Activated CD4-positive, alpha-beta T cell treated with anti-CD3 and anti-CD28 coated beads for 4 hours (primary cell): Measurements from ENCODE around the gene PXMP2.

ENCODE experiments used
- DNase-seq, 2 donors: peaks; one replicate each; pipeline ENCODE4 v3.0.0-alpha.2; 2020

The PXMP2 gene

DNA sequence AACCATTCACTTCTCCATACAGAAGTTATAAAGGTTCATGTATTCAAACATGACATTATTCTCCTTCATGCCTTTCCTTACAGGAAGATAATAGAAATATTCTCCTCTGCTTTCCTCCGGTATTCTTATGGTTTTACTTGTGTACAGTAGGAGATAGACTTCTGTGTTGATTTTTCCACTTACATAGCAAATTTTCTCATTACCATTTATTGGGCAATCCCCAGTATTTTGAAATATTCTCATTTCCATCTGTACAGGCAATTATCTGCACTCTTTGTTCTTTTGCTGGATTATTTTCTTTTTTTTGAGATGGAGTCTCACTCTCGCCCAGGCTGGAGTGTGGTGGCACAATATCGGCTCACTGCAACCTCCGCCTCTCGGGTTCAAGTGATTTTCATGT lies 11.0 kb downstream of the PXMP2 start:
- no peak for DNase-seq

DNA sequence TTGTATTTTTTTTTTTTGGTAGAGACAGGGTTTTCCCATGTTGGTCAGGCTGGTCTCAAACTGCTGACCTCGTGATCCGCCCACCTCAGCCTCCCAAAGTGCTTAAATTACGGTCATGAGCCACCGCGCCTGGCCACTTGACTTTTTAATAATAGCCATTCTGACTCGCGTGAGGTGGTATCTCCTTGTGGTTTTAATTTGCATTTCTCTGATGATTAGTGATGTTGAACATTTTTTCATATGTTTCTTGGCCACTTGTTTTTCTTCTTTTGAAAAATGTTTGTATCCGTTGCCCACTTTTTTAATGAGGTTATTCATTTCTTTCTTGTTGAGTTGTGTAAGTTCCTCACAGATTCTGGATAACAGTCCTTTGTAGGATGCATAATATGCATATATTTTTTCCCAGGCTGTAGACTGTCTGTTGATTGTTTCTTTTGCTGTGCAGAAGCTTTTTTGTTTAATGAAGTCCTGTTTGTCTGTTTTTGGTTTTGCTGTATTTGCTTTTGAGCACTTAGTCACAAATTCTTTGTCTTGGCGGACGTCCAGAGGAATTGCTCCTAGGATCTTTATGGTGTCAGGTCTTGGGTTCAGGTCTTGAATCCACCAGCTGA lies 12.9 kb downstream of the PXMP2 start:
- no peak for DNase-seq

DNA sequence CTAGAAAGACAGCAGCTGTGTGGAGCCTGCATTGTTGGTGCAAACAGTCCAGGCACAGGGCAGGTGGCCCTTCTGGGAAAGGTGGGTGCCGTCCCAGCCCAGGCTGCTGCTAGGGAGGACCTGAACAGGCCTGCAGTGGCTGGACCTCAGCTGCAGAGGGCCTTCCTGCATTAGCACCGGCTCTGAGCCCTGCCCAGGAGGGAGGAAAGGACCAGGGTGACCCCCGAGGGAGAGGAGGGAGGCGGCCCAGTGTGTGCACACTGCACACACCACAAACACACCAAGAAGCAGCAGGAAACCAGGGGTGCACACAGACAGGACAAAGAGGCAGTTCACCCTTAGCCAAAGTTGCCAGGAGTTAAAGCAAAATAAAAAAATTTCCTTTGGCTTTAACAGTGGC lies 15.3 kb downstream of the PXMP2 start:
- no peak for DNase-seq

DNA sequence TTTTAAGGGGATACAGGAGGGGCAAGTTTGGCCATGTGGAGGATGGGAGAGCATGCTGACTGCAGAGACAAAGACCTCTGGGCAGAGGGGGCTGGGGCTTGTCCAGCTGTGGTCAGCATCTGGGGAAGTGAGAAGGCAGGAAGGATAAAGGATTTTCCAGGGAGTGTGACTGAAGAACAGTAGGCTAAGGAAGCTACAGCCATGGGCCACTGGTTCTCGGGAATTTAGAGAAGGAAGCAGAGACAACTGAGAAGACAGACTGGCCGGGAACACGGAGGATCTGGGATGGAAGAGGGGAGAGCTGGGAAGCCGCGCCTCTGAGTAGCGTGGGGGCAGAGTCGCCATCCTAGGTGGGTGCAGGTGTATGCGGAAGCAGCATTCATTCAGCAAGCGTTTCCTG lies 16.3 kb downstream of the PXMP2 start:
- DNase-seq = no peak

DNA sequence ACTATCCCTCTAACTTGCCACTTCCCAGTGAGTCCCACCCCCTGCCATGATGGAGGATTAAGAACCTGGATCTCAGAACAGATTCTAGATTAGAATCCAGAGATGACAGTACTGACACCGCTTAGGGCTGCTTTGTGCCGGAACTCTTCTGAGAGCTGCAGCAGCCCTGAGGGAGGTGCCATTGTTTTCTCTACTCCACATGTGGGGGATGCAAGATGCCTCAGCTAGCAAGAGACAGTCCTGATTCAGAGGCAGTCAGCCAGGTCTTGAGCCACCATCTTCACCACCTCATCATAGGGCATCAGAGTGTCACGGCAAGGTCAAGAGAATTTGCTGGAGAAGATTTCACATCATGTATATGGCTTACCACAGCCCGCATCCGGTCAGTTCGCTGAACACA lies 19.9 kb downstream of the PXMP2 start:
- DNase-seq = no peak

DNA sequence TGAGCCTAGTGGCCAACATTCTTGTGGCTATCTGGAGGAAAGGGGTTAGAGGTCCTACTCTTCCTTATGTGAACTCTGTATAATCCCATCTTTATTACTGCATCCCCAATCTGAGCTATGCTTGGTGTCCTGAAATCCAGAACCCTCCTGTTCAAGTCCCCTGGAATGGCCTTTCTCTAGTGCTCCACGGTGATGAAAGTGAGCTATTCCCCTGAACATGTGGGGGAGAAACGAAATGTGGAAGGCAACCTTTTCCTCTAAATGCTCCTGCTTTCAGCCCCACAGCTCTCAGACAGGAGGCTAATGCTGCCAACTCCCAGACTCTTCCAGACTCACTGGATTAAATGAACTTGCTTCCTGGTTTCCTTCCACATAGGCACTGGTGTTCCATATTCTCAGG lies 20.8 kb downstream of the PXMP2 start:
- no peak for DNase-seq

DNA sequence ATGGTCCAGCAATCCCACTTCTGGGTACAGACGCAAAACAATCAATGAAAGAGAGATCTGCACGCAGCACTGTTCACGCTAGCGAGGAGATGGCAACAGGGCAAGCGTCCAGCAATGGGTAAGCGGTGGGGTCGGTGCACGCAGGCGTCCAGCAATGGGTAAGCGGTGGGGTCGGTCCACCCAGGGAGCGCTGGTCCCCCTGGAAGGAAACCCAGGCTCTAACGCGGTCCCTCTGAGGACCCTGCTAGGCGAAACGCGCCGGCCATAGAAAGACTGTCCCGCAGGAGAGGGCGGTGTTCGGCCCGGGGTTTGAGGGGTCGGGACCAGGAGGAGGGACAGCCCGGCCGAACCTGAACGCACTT lies 22.6 kb downstream of the PXMP2 start:
- DNase-seq = no peak

DNA sequence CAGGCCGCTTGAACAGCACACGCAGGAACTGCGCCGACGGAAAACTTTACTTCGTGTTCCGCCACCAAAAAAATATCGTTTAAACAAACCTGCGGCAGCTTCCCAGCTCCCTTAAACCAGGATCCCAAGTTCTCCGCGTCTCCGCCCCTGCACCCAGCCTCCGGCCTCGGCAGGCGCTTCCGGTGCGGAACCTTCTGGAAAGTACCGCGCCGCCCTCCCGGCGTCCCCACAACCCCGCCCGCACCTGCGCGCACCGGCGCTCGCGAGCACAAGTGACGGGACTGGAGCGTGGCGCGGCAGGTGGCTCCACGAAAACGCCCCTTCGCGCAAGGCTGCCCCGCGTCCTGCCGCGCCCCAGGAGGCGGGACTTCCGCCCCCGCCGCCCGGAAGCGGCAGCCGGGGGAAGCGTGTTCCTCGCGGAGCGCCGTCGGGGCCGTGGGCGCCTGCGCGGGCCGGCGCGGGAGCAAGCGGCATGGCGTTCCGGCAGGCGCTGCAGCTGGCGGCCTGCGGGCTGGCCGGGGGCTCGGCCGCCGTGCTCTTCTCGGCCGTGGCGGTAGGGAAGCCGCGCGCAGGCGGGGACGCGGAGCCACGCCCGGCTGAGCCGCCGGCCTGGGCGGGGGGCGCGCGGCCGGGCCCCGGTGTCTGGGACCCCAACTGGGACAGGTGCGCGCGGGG lies 23.2 kb downstream of the PXMP2 start, which contains the start of gene PGAM5:
Gene PGAM5 (plus strand): TSS at position 438 of the 675 bp plus-strand sequence. CDS start 35 bp downstream, at position 473.
- peak; percentile 89 to 93 for DNase-seq

DNA sequence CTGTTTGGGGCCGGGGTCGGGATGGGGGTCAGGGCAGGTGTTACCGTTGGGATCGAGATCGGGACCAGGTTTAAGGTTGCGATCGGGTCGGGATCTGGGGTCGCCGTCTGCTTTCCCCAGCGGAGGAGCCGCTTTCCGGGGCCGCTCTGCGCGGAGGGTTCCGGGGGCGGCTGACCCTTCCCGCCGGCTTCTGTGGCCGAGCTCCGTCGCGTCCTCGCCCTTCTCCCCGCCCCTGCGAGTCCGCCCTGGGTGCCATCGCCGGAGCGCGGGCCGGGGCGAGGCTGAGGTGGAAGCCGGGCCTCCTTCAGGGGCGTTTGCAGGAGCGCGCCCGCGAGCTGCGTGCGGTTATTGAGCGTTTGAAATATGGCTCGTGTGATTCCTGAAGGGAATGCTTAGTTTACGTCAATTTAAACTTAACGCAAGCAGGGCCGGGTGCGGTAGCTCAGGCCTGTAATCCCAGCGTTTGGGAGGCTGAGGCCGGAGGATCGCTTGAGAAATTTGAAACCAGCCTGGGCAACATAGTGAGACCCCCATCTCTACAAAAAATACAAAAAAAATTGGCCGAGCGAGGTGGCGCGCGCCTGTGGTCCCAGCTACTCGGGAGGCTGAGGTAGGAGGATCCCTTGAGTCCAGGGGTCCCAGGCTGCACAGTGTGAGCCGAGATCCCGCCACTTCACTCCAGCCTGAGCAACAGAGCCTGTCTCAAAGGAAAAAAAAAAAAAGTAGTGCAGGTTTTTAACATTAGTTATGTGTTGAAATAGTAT lies 23.9 kb downstream of the PXMP2 start:
- DNase-seq = peak; percentile 22 to 31

DNA sequence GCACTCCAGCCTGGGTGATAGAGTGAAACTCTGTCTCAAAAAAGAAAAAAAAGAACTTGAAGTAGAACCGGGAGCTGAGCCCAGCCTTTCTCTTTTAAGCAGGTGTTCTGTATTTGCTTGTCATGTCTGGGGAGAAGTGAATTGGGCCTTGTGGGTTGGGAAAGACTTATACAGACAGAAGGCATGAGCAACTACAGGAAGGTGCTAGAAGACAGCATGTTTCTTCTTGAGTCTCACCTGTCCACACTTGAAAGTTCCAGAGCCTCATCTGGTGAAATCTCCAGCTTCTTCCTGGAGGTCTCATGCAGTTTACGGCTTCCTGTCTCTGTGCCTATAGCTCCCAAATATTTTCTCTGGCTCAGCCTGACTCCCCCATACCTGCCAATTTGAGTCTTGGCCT lies 25.7 kb downstream of the PXMP2 start:
- DNase-seq = no peak

DNA sequence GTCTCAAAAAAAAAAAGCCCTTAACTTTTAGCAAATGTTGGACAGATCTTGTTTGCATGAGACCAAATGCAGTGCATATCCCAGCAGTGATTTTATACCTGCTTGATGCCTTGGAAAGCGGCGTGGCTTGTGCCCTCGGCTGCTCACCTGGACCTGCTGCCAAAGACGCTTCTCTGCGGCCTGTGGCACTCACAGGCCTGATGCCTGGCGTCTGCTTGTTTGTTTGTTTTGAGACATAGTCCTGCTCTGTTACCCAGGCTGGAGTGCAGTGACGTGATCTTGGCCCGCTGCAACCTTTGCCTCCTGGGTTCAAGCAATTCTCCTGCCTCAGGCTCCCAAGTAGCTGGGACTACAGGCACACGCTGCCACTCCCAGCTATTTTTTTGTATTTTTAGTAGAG lies 28.5 kb downstream of the PXMP2 start:
- DNase-seq = no peak

DNA sequence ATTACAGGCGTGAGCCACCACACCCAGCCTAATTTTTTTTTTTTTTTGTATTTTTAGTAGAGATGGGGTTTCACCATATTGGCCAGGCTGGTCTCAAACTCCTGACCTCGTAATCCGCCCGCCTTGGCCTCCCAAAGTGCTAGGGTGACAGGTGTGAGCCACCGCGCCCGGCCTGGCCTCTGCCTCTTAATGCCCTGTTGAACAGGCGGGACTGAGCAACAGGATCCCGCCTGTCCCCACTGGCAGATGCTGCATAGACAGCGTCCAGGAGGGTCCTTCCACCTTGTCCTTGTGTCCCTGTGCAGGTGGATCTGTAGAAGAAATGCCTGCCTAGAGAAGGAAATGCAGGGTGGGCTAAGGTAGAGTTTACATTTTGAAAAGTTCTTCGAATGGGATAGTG lies 29.0 kb downstream of the PXMP2 start:
- DNase-seq = no peak

DNA sequence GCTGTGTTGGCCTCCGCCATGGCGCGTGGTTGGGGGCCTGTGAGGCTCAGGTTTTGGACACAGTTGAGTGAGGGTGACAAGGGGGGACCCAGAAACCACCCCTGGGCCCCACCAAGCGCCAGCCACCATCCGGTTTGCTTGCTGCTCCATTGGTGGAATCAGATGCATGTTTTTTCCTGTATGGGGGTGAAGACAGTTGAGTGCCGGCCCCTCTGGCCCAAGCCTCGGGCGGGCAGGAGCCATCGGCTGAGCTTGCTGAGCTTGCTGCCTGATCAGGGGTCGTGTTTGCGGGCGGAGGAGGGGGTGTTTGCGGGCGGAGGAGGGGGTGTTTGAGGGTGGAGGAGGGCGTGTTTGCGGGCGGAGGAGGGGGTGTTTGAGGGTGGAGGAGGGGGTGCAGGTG lies 29.6 kb downstream of the PXMP2 start:
- DNase-seq = no peak

DNA sequence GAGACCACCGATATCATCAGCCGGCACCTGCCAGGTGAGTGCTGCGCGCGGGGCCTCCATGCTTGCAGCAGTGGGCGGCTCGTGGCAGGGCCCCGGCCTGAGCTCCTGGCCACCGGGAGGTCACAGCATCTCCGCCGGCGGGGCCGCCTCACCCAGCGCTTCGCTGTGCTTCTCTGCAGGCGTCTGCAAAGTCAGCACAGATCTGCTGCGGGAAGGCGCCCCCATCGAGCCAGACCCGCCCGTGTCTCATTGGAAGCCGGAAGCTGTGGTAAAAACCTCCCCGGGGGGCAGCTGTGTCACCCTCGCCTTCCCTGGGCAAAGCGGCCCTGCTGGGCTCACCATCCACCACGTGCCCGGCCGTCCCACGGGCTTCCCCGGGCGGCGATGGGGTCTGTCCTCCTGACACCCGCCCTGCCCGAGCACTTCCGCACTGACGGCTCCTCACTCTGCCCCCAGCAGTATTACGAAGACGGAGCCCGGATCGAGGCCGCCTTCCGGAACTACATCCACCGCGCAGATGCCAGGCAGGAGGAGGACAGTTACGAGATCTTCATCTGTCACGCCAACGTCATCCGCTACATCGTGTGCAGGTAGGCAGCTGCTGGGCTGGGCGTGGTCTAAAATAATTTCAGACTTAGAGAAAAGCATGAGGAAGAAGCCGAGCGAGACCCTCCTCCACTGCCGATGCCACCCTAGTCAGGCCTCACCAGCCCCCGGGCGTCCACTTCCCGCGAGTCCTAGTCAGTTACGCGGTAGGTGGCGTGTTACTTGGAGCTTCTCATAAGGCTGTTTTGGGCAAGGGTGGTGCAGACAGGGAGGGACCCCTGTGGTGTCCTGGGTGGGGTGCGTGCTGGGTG lies 30.4 kb downstream of the PXMP2 start:
- no peak for DNase-seq

DNA sequence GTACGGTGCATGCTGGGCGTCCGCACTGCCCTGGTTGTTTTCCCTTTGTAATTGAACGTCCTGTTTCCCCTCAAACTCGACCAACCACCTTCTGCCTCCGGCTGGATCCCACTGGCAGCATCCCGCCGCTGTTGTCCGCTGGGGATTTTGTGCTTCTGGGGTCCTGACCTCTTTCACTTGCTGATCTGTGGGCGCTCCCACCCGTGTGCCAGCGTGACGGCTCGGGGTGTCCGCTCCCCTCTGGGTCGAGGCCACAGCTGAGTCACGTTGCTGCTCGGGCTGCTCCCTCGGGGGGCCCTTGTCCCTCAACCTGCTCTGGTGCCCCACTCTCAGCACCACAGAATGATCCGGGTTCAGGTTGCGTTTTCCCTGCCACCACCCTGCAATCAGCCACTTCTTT lies 31.3 kb downstream of the PXMP2 start:
- DNase-seq = no peak

DNA sequence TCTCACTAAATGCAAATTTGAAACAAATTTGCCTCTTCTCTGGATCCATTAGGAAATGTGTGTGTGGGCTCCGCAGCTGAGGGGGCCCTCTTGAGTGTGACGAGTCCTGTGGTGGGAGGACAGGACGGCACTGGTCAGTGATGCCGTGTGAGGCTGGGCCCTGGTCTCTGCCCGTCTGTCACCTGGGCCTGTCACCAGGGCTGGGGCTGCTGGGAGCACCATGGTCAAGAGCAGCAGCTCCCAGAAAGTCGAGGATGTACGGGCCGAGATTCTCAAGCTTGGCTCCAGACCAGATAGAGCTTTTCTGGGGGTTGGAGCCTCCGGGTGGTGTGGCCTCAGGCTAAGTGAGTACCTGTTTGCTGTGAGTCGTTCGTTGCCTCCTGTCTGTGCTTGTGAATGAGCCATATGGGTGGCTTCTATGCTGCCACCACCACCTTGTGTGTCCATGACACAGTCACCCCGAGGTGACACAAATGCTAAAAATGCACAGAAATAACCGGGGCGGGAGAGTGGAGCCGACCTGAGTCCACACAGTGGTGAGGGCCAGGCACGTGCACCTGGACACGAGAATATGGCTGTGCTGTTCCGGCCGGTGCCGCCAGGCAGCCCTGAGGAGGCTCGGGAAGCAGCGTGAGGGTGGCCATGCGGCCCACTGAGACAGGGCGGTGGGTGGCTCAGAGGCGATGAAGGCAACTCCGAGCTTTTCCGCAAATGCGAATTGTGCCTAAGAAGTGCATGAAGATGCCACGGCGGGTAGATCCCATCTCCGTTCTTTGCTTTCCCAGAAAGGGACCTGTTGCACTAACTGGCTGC lies 32.0 kb downstream of the PXMP2 start:
- no peak for DNase-seq

DNA sequence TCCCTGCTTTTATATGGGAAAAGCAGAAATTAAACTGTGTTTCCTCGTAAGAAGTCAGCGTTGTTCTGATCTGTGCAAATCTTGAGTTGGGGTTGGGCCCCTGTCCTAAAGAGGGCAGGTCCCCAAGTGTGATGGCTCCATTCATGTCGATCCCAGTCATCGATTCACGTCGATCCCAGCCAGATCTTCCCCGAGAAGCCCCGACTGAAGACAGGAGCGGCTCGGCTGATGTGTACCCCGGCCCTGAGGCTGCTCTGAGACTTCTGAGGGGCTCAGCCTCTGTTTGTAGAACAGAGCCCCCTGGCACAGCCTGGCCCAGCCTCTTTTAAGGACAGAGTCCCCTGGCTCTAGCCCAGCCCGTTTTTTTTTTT lies 32.6 kb downstream of the PXMP2 start:
- no peak for DNase-seq

DNA sequence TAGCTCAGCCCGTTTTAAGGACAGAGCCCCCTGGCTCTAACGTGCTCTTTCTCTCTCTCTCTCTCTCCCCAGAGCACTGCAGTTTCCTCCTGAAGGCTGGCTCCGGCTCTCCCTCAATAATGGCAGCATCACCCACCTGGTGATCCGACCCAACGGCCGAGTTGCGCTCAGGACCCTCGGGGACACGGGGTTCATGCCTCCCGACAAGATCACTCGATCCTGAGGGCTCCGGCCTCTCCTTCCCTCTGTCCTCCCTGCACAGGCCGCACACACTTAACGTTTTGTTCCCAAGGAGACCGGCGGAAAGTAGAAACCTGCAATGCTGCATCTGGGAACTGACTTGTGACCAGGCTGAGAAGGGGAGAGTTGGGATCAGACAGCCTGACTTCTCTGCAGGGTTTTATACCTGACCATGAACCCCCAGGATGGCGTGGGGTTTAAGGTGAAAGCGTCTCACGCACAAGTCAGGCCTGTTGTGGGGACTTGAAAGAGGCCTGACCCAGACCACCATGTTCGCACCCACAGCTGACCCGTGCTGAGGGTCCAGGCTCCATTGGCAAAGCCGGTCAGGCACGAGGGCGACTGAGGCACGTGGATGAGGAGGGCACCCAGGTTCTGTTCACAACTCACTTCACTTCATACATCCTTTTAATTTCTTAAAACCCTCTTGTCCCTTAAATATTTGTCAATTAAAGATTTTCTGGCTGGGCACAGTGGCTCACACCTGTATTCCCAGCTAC lies 33.4 kb downstream of the PXMP2 start:
- no peak for DNase-seq

DNA sequence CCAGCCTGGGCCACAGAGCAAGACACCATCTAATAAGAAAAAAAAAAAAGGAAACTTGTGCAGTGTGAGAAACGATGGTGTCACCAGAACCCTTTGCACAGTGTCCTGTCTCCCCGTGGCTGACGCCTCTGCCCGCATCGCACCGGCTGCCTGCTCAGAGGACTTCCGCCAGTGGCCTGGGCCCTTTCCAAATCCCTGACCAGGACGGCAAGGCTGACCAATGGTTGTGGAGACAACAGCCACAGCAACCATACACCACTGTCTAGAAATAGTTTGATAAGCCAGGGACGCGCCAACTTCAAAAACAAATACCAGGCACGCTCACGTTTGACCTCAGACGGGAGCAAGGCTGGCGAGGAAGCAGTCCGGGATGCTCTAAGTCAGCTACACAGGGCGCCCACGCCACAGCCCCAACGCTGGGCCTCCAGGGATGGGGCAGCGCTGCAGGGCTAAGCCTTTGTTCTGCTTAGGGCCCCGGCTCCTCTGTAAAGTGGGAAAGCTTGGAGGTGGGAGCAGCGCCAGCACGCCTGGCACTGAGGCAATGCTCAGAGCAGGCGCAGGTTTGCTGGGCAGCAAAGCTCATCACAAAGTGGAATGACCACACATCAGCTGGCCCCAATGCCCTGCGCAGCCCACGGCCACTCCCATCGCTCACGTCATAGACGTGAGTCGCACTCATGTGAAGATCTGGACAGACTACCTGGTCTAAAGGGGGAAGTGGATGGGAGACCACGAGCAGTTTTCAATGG lies 35.8 kb downstream of the PXMP2 start:
- DNase-seq = no peak

DNA sequence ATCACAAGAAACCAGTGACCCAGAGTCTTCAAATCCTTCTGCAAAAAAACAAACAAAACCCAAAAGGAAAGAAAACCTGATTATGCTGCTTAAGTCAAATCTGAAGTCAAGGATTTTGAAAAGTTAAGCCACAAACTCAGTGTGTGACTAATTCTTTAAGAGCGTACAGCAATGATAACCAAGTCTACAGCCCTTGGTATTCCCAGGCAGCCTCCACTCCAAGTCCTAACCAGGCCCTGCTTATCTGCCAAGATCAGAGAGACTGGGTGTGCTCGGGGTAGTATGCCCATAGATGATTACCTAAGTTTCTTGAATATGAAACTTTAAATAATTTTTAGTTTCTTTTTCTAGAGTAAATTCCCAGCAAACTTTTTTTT lies 36.4 kb downstream of the PXMP2 start:
- no peak for DNase-seq
